OCI-LY1 (cell line): ENCODE data around the gene CDHR5.

Experiments used
- H2AFZ ChIP-seq: fragments of 200-600 bp; sonication (generic), shearing (Covaris generic); 2 replicates; pipeline ENCODE4 v1.6.0; 2014; ENCODE audit warnings: antibody characterized with exemption, mild to moderate bottlenecking, low read length
- H3F3A ChIP-seq: fragments of 200-600 bp; sonication (generic), shearing (Covaris generic); 2 replicates; pipeline ENCODE4 v1.6.0; 2014; ENCODE audit warnings: mild to moderate bottlenecking, antibody characterized with exemption, low read length, moderate library complexity; ENCODE audit not compliant: insufficient read depth
- H3K27ac ChIP-seq: fragments of 200-600 bp; sonication (generic); 2 replicates; pipeline ENCODE4 v1.5.1; 2014; ENCODE audit warnings: low read length, mixed run types, mild to moderate bottlenecking, low read depth; ENCODE audit not compliant: poor library complexity, severe bottlenecking
- H3K27me3 ChIP-seq: fragments of 200-600 bp; sonication (generic); 2 replicates; pipeline ENCODE4 v1.6.0; 2014; ENCODE audit warnings: antibody characterized with exemption, mild to moderate bottlenecking, low read length, moderate library complexity; ENCODE audit not compliant: insufficient read depth
- H3K36me3 ChIP-seq: fragments of 200-600 bp; sonication (generic); 2 replicates; pipeline ENCODE4 v1.6.1; 2014; ENCODE audit warnings: mild to moderate bottlenecking, antibody characterized with exemption, low read length, moderate library complexity, mixed read lengths; ENCODE audit not compliant: insufficient read depth
- H3K4me1 ChIP-seq: fragments of 200-600 bp; sonication (generic); 2 replicates; pipeline ENCODE4 v1.5.1; 2014; ENCODE audit warnings: mild to moderate bottlenecking, low read length, moderate library complexity; ENCODE audit not compliant: insufficient read depth, severe bottlenecking
- H3K4me2 ChIP-seq: fragments of 200-600 bp; sonication (generic), shearing (Covaris generic); 2 replicates; pipeline ENCODE4 v1.6.1; 2014; ENCODE audit warnings: low read length
- H3K4me3 ChIP-seq: fragments of 200-600 bp; sonication (generic); 2 replicates; pipeline ENCODE4 v1.5.1; 2014; ENCODE audit warnings: low read length, low read depth, mild to moderate bottlenecking, mixed read lengths; ENCODE audit not compliant: poor library complexity, severe bottlenecking
- H3K79me2 ChIP-seq: fragments of 200-600 bp; shearing (Covaris generic); 2 replicates; pipeline ENCODE4 v1.6.1; 2016; ENCODE audit warnings: mixed run types, low read length, mixed read lengths; ENCODE audit not compliant: insufficient read depth
- H3K9ac ChIP-seq: fragments of 200-600 bp; sonication (generic), shearing (Covaris generic); 2 replicates; pipeline ENCODE4 v1.6.1; 2014; ENCODE audit warnings: mild to moderate bottlenecking, low read length, mixed read lengths
- H3K9me2 ChIP-seq: fragments of 200-600 bp; sonication (generic), shearing (Covaris generic); 2 replicates; pipeline ENCODE4 v1.6.1; 2014; ENCODE audit warnings: low read depth, mild to moderate bottlenecking, low read length, mixed read lengths
- H3K9me3 ChIP-seq: fragments of 200-600 bp; shearing (Covaris generic); 2 replicates; pipeline ENCODE4 v1.6.1; 2014; ENCODE audit warnings: low read length, mixed read lengths
- H4K20me1 ChIP-seq: fragments of 200-600 bp; sonication (generic), shearing (Covaris generic); 2 replicates; pipeline ENCODE4 v1.6.0; 2016; ENCODE audit warnings: mild to moderate bottlenecking, low read length; ENCODE audit not compliant: insufficient read depth
- EZH2 ChIP-seq: fragments of 200-600 bp; sonication (generic), shearing (Covaris generic); IDR thresholded peaks from 2 replicates; pipeline ENCODE4 v1.8.0; 2017; ENCODE audit warnings: borderline replicate concordance, mixed run types, mild to moderate bottlenecking, antibody characterized with exemption, low read length, moderate library complexity, mixed read lengths
- TF ChIP-seq, protein P1 (sequence below): fragments of 200-600 bp; sonication (generic), shearing (Covaris generic); IDR thresholded peaks from 2 replicates; pipeline ENCODE4 v1.5.1; 2017; ENCODE audit warnings: mild to moderate bottlenecking, antibody characterized with exemption, low read length, moderate library complexity, mixed read lengths

Gene CDHR5

DNA sequence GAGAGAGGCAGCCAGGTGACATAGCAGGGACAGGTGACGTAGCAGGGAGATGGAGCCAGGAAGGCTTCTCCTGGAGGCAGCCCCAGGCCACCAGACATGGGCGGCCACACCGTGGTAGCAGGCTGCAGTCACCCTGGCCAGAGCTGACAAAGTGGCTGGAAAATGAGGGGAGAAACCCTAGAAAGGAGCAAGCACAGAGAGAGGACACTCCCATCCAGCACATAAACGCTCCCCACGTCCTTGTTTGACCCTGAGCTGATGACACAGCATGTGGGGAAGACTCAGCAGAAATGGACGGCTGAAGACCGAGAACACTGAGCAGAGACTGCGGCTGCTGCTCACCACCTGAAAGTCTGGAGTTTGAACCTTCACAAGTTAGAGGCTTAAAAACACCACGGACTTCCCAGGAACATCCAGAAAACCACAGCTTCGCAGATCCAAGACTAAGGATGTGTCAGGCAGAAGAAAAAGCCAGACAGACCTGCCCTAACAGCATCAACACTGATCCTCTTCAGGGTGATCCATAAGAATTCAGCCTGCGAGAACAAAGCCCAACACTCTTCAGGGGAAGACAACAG, 41.0 kb upstream of the CDHR5 start:
- Histone ChIP-seq H3K27ac (no peak overlapping the region), H3K9me2 (no peaks in the 10 kb centered on the region), H3K4me3 (no peak overlapping the region), H3K4me1 (no peaks in the 10 kb centered on the region), H4K20me1 (no peaks in the 10 kb centered on the region), H3K79me2 (no peaks in the 10 kb centered on the region), H3K9me3 (no peaks in the 10 kb centered on the region), H3K36me3 (peaks cover 18% of the 10 kb centered on the region), H2AFZ (no peak overlapping the region), H3K9ac (no peak overlapping the region), H3K27me3 (no peaks in the 10 kb centered on the region), H3K4me2 (no peak overlapping the region), H3F3A (no peaks in the 10 kb centered on the region)
- TF ChIP-seq, protein P1, sequence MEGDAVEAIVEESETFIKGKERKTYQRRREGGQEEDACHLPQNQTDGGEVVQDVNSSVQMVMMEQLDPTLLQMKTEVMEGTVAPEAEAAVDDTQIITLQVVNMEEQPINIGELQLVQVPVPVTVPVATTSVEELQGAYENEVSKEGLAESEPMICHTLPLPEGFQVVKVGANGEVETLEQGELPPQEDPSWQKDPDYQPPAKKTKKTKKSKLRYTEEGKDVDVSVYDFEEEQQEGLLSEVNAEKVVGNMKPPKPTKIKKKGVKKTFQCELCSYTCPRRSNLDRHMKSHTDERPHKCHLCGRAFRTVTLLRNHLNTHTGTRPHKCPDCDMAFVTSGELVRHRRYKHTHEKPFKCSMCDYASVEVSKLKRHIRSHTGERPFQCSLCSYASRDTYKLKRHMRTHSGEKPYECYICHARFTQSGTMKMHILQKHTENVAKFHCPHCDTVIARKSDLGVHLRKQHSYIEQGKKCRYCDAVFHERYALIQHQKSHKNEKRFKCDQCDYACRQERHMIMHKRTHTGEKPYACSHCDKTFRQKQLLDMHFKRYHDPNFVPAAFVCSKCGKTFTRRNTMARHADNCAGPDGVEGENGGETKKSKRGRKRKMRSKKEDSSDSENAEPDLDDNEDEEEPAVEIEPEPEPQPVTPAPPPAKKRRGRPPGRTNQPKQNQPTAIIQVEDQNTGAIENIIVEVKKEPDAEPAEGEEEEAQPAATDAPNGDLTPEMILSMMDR: no peak
- TF ChIP-seq EZH2: no peak

DNA sequence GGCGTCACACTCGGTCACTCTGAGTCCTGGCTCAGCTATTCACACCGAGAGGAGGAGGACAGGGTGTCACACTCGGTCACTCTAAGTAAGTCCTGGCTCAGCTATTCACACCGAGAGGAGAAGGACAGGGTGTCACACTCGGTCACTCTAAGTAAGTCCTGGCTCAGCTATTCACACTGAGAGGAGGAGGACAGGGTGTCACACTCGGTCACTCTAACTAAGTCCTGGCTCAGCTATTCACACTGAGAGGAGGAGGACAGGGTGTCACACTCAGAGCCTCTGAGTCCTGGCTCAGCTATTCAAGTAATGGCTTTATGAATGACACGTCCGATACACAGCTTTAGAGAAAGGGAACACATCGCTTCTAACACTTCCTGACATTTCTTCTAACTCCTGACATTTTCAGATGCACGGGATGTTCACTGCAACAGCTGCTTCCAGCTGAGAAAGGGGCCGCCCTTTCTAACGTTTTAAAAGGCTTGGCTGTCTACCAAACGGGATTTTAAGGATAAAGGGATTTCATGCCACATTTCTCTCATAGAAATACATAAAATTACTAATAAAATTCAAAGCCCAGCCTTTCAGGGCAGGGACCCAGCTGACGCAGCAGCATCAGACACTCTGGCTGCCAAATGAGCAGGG, 40.4 kb upstream of the CDHR5 start:
- Histone ChIP-seq H3K9me2 (no peaks in the 10 kb centered on the region), H3K4me1 (peaks cover 6% of the 10 kb centered on the region), H3F3A (no peaks in the 10 kb centered on the region), H3K36me3 (peaks cover 18% of the 10 kb centered on the region), H3K27ac (no peak overlapping the region), H3K27me3 (no peaks in the 10 kb centered on the region), H4K20me1 (no peaks in the 10 kb centered on the region), H3K4me2 (no peak overlapping the region), H3K9me3 (no peaks in the 10 kb centered on the region), H3K79me2 (no peaks in the 10 kb centered on the region), H2AFZ (no peak overlapping the region), H3K4me3 (no peak overlapping the region), H3K9ac (no peak overlapping the region)
- no peak for TF ChIP-seq EZH2
- TF ChIP-seq, protein P1: no peak

DNA sequence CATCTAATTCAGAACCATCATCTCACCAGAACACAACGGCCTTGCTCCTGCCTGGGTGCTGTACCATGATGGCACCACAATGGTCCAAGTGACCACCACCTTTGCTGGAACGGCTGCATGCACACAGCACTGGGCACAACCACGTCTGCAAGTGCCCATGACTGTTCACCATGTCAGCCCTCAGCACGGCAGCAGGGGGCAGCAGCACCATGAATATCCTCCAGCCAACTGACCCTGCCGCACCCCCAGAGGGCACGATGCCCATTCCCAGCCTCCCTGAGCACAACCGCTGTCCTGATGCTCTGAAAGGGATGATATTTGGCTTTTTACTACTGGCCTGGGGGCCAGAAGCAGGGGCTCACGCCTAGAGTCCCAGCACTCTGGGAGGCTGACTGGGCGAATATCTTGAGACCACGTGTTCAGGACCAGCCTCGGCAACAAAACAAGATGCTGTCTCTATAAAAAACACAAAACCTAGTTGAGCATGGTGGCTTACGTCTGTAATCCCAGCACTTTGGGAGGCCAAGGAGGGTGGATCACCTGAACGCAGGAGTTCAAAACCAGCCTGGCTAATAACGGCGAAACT, 38.0 kb upstream of the CDHR5 start:
- TF ChIP-seq EZH2: no peak
- TF ChIP-seq, protein P1: peak; percentile 84
- no peaks in the 10 kb centered on the region for H3K27me3 ChIP-seq
- H3K79me2 ChIP-seq: no peaks in the 10 kb centered on the region
- H2AFZ ChIP-seq: no peak overlapping the region
- no peaks in the 10 kb centered on the region for H3F3A ChIP-seq
- no peaks in the 10 kb centered on the region for H4K20me1 ChIP-seq
- no peak overlapping the region for H3K9ac ChIP-seq
- no peak overlapping the region for H3K4me2 ChIP-seq
- no peaks in the 10 kb centered on the region for H3K9me2 ChIP-seq
- no peak overlapping the region for H3K4me3 ChIP-seq
- H3K9me3 ChIP-seq: no peaks in the 10 kb centered on the region
- peaks cover 18% of the 10 kb centered on the region for H3K36me3 ChIP-seq
- no peak overlapping the region for H3K27ac ChIP-seq
- H3K4me1 ChIP-seq: peaks cover 13% of the 10 kb centered on the region
